Panc1 (cell line): Measurements from ENCODE around the gene IYD.

Source experiments
- CTCF ChIP-seq: fragments of 450-650 bp; IDR thresholded peaks from 2 replicates; pipeline ENCODE4 v1.5.1; 2017; ENCODE audit warnings: mild to moderate bottlenecking
- POLR2AphosphoS5 ChIP-seq: IDR thresholded peaks from 2 replicates; pipeline ENCODE4 v1.6.1; 2012; ENCODE audit warnings: mild to moderate bottlenecking, low read depth, low read length, moderate library complexity
- SIN3A ChIP-seq: IDR thresholded peaks from 2 replicates; pipeline ENCODE4 v1.6.1; 2012; ENCODE audit warnings: low read depth, mild to moderate bottlenecking, low read length, moderate library complexity, borderline replicate concordance; ENCODE audit not compliant: insufficient read depth
- TCF7L2 ChIP-seq: IDR thresholded peaks from 2 replicates; pipeline ENCODE4 v1.6.1; 2011; ENCODE audit warnings: mild to moderate bottlenecking, low read depth, low read length, inconsistent platforms

- peak; percentile 75 for TF ChIP-seq CTCF
- no peak for TF ChIP-seq SIN3A
- no peak for TF ChIP-seq POLR2AphosphoS5
- TF ChIP-seq TCF7L2, result no peak
Measured at GRCh38 chr6:150418827-150419594, 50.2 kb downstream of the IYD start.
